Kidney (tissue), 14 donors: Measurements from ENCODE around the gene SLC5A9. TPM values are rescaled to one million over a fixed set of nuclear protein-coding genes. Genes with fewer than 3 reads are reported as not detected.
"Not testable (repeated sequence)": the region's sequence is repeated elsewhere in the genome, so short reads cannot be mapped to it uniquely, and the experiment has no call there.

Source experiments
- DNase-seq, 5 donors: peaks; one replicate each; pipeline ENCODE4 v3.0.0-alpha.2; 2013 to 2020
- FAIRE-seq: peaks from 2 replicates; lab custom pipeline; 2012; peaks lifted over from hg19 to GRCh38; lab: Jason Lieb, UNC
- H3K27ac ChIP-seq, 2 donors: one replicate each; pipeline ENCODE4 v1.7.0; 2013; ENCODE audit warnings: low read depth in 2 of 2, low read length in 2 of 2, inconsistent platforms in 1 of 2
- H3K27me3 ChIP-seq: one replicate; pipeline ENCODE4 v1.7.1; 2013; ENCODE audit warnings: low read length, inconsistent platforms; ENCODE audit not compliant: control insufficient read depth, insufficient read depth
- H3K36me3 ChIP-seq, 3 donors: one replicate each; pipeline versions ENCODE4 v1.7.0 to v1.7.1; 2013; ENCODE audit warnings: low read length in 3 of 3, control low read depth in 1 of 3, inconsistent platforms in 1 of 3; ENCODE audit not compliant: insufficient read depth in 3 of 3, control insufficient read depth in 2 of 3
- H3K4me1 ChIP-seq, 3 donors: one replicate each; pipeline versions ENCODE4 v1.7.0 to v1.7.1; 2013; ENCODE audit warnings: low read length in 3 of 3, inconsistent platforms in 1 of 3, low read depth in 1 of 3; ENCODE audit not compliant: control insufficient read depth in 2 of 3, insufficient read depth in 2 of 3
- H3K4me3 ChIP-seq, 3 donors: one replicate each; pipeline versions ENCODE4 v1.7.0 to v1.8.1; 2013; ENCODE audit warnings: low read length in 3 of 3, control low read depth in 1 of 3, inconsistent platforms in 1 of 3
- H3K9ac ChIP-seq, 3 donors: one replicate each; pipeline versions ENCODE4 v1.7.0 to v1.7.1; 2013; ENCODE audit warnings: low read length in 3 of 3, control low read depth in 1 of 3, inconsistent platforms in 1 of 3
- H3K9me3 ChIP-seq, 3 donors: one replicate each; pipeline versions ENCODE4 v1.7.0 to v1.7.1; 2013; ENCODE audit warnings: low read length in 3 of 3, control low read depth in 1 of 3, inconsistent platforms in 1 of 3; ENCODE audit not compliant: control insufficient read depth in 2 of 3, insufficient read depth in 1 of 3
- CTCF ChIP-seq: IDR thresholded peaks from 3 replicates; pipeline ENCODE4 v1.5.1; 2012; ENCODE audit warnings: mild to moderate bottlenecking, moderate library complexity, borderline replicate concordance; ENCODE audit not compliant: insufficient read depth; ENCODE audit errors: extremely low read depth
- intact Hi-C: fragments of 100-400 bp; cut with DNase I; formaldehyde crosslinking; loops from one replicate; pipeline ENCODE4 v1.11.1; 2022
- polyA plus RNA-seq: library from polyadenylated mRNA; stranded (reverse); fragments of 350-450 nt; fragmentation: Illumina TruSeq; extraction: RNeasy Lipid Tissue Mini Kit (QIAGEN cat#74804); gene quantifications from one replicate; pipeline ENCODE4 v1.2.3, GENCODE V29; 2014; ENCODE audit warnings: low read depth, low replicate concordance; ENCODE audit not compliant: insufficient read depth
- total RNA-seq: library from RNA; stranded (reverse); fragmentation: NEBNext Ultra II Directional; extraction: Animal tissue kit (Norgen Biotek cat#: 25700); gene quantifications from one replicate; pipeline ENCODE4 v1.2.1, GENCODE V29; 2021
- donor health status: control.
- donor health status: control.
- donor health status: control.
- donor health status: control.
- donor health status: control.
- donor health status: DM: yes; HTN: yes; CAD: no.
- donor health status: Normal renal cell carcinoma (clear cell type).

SLC5A9 gene
- total and polyA plus RNA-seq, 2 donors from 2014 or later: 2.3 to 4.4 TPM

GRCh38 chr1:48214366-48214765, 8.2 kb upstream of the SLC5A9 start:
- H3K9me3 ChIP-seq, DNase-seq, H3K27ac ChIP-seq, H3K36me3 ChIP-seq, H3K27me3 ChIP-seq, FAIRE-seq, H3K4me1 ChIP-seq, H3K4me3 ChIP-seq, intact Hi-C loops, H3K9ac ChIP-seq: not testable (repeated sequence)

- no peak overlapping the region for H3K4me3 ChIP-seq
- no peak for FAIRE-seq
- H3K27ac ChIP-seq: peak overlapping the region in 1 of 2 donors; percentile 48
- H3K36me3 ChIP-seq: no peaks in the 10 kb centered on the region
- H3K4me1 ChIP-seq: peaks cover 0 to 2% (median 0%) of the 10 kb centered on the region in 3 donors
- DNase-seq: no peak
- no peaks in the 10 kb centered on the region for H3K27me3 ChIP-seq
- no peak for TF ChIP-seq CTCF
- no peak overlapping the region for H3K9ac ChIP-seq
- H3K9me3 ChIP-seq: peaks cover 0 to 1% (median 0%) of the 10 kb centered on the region in 3 donors
- intact Hi-C loops: no loop called here
Measured at GRCh38 chr1:48214820-48215219, 7.7 kb upstream of the SLC5A9 start.

DNA sequence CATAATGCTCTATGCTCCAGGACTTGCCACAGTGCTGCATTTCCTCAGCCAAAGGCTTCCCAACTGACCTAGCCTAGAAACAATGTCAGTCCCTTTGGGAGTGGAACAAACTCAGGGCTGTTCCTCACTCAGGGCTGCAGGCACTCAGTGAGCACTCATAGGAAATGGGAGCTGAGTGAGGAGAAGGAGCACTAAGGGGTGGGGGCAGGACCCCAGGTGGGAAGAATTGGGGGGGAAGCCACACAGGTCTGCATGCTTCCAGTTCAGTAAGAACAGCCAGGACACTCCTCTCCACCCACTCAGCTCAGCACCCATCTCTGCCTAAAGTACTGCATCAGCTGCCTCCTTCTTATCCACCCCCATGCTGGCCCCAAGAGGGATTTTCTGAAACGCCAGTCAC, 7.3 kb upstream of the SLC5A9 start:
- Histone ChIP-seq H3K9ac (no peak overlapping the region), H3K27me3 (no peaks in the 10 kb centered on the region), H3K4me1 (peaks cover 0 to 2% (median 0%) of the 10 kb centered on the region in 3 donors), H3K9me3 (peaks cover 0 to 1% (median 0%) of the 10 kb centered on the region in 3 donors), H3K27ac (peak overlapping the region in 1 of 2 donors; percentile 48), H3K4me3 (no peak overlapping the region), H3K36me3 (no peaks in the 10 kb centered on the region)
- no peak for TF ChIP-seq CTCF
- DNase-seq: no peak
- no peak for FAIRE-seq
- intact Hi-C loops: no loop called here

DNA sequence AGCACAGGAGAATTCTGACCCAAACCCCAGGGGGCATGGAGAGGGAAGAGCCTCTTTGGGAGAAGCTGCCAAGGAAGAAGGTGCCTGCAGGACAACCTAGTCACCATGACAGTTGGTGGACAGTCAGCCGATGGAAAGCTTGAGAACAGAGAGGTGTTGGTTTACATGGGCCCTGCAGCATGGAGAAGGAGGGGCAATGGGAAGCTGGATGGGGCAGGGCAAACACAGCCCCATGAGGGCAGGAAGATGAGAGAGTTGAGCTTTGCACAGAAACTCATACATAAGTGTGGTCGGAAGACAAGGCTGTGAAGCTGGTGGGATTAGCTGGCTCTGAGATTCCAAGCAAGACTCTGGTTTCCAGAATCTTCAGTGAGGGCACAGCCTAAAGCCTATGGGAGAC, 6.6 kb upstream of the SLC5A9 start:
- Histone ChIP-seq H3K4me3 (no peak overlapping the region), H3K9ac (no peak overlapping the region), H3K36me3 (no peaks in the 10 kb centered on the region), H3K27me3 (no peaks in the 10 kb centered on the region), H3K4me1 (peaks cover 0 to 2% (median 0%) of the 10 kb centered on the region in 3 donors), H3K27ac (no peak overlapping the region), H3K9me3 (peaks cover 0 to 1% (median 0%) of the 10 kb centered on the region in 3 donors)
- no peak for DNase-seq
- intact Hi-C loops: no loop called here
- FAIRE-seq: no peak
- TF ChIP-seq CTCF: no peak
